Central memory CD4-positive, alpha-beta T cell (primary cell): ENCODE data around the gene SLC35G2.
"Not testable (repeated sequence)": the region's sequence is repeated elsewhere in the genome, so short reads cannot be mapped to it uniquely, and the experiment has no call there.

ENCODE experiments used
- DNase-seq: peaks from one replicate; pipeline ENCODE4 v3.0.0; 2022
- total RNA-seq, 3 experiments: gene quantifications; one replicate each; lab custom pipeline; 2026; lab: John Stamatoyannopoulos, UW

Gene SLC35G2
- total RNA-seq = 0.11 to 3.5 (median 0.19) reads per million in 3 experiments

DNA sequence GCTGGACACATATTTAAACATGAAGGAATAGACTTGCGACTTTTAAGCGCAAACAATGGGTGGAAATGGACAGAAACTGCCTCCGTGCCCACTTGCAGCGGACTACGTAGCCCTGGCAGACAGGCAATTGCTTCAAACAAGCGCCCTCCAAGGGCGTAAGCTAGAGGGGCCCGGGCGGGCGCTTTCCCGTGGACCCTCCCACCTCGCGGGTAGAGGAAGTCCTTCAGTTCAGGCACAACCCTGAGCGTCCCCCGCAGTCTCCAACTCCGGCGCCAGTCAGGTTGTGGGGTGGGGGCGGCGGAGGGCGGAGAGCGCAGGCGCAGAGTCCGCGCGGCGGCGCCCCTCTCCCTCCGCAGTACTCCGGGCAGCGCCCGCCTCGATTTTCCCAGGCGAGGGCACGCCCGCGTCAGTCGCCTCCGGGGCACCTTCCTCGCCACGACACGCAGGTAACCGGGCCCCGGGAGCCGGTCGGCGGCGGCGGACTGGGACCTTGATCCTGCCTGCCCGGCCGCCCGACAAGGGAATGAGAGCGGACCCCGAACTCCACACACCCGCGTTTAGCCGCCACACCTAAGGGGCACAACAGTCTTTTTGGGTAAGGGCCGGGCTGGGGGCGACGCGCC, at the start of gene SLC35G2:
Gene SLC35G2 (plus strand): TSS at position 358 of the 623 bp plus-strand sequence. CDS start 35,335 bp downstream, outside the sequence.
- peak; percentile 11 for DNase-seq

DNA sequence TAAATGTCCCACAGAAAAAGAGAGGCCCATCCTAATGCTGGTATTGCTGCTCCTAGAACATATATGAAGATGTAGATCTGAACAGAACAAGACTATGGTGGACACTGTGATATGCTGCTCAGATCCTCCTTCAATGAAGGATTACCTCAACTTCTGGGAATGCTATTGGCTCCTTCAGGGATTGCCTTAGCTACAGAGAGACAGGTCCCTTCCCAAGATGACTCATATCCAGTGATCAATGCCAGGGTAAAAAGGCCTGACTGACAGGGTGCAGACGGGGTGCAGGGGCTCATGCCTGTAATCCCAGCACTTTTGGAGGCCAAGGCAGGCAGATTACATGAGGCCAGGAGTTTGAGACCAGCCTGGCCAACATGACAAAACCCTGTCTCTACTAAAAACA, 46.2 kb upstream of the SLC35G2 start:
- no peak for DNase-seq

DNA sequence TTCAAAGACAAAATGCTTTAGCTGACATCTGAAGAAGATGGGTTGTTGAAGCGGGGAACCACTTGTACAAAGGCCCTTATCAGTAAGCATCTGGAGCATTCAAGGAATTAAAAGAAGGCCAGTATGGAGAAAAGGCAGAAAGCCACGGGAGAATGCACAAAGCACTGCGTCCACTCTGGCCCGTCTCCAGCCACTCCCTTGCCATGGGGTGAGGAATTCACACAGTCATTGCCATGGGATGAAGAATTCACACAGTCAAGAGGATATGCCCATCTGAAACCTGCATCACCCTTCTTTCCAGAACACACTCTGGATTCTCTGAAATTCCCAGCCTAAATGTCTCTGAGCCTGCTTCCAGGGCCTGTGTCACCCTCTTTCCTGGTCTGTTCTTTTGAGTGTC, 40.1 kb upstream of the SLC35G2 start:
- no peak for DNase-seq

DNA sequence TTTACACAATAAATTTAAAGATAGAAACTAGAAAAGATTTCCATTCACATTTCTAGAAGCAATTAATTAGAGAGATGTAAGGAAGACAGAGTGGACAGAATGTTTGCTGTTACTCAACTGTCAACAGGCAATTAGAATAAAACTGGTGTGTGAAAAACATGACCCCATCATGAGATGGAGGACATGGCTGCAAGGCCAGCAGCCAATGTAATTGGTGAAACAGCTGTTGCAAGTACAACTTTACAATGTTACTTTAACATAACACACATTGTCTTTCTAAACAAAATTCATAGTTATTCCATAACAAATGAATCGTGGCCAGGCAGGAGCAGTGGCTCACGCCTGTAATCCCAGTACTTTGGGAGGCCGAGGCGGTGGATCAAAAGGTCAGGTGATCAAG, 38.2 kb upstream of the SLC35G2 start:
- no peak for DNase-seq

DNA sequence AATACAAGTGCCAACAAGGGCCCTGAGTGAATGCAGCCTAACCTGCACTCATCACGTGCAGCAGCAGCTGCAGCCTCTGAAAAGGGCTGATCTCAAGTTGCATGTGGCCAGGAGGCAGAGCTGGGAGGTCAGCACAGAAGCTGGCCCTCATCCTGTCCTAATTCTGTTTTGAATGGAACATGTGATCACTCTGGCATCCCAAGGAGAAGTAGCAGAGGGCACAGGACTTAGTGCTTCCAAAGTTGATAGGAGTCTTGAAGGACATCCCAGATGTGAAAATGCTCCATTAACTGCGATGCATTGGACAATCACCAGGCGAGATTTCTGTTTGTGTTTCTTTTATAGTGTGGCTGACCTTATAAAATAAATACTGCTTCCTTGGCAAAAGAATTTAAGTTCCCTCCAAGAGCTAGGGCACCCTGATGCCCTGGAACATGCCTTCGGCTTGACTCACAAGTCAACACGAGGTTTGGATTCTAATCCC, 35.2 kb upstream of the SLC35G2 start:
- no peak for DNase-seq

DNA sequence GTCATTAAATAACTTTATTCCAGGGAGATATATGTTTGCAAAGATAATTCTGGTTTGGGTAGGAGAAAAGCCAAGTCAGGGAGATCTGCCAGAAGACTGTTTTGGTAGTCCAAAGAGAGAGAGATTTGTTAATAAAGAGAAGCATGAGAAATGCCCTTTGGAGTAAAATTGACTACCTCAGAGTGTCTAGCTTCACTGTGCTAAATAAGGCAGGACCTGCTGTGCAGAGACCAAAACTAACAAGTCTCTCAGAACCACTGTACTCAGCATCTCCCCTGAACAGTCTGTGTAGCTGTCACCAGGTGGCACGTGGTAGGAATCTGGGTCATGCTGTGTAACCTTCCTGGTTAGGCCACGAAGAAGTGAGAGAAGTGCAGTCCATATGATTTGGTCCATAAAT, 31.6 kb upstream of the SLC35G2 start:
- peak; percentile 4 for DNase-seq

DNA sequence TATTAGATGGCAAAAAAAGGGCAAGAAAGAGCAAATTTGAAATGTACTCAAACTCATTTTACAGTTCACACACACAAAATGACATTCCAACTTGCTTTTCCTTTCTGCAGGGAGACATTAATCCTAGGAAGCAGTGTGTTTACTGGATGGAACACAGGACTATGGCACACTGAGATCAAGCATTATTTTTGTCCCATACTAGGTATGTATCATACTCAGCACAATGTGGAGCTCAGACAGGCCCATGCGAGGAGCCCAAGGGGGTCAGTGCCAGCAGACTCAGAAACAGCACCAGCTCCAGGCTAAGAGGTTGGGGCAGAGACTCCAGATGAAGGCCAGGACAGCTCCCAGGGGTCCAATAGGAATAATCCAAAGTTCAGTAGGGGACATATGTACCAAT, 30.8 kb upstream of the SLC35G2 start:
- DNase-seq = no peak

DNA sequence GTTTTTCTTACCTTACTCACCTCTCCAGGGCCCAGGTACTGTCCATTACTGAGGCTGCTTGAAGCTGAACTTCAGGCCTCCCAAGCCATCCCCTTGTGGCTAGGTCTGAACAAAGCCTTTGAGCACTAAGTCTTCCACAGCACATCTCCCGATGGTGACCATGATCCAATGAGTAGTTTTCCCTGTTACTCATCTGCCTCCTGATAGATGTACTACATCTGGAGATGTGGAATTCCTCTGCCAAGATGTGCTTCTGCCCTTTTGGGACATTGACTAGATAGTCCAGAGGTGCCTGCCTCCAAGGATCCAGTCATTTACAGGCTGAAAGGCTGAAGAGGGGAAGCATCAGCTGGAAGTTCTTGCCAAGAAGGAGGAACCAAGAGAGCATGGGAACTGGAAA, 28.9 kb upstream of the SLC35G2 start:
- DNase-seq = no peak

DNA sequence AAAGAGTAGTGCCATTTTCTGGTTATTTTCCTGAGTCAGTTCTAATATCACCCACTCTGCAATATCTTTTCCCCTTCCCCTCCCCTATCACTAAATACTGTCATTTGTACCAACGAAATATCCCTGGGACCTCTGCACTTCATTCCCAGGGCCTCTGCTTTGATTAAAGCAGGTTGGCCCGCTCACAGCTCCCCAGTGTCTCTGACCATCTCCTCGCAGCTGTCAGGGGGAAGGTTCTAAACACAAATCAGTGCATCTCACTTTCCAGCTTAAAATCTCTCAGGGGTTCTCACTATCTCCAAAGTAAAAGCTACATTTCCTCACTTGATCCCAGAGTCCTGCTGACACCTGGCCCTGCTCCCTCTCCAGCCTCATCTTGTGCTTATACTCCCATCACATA, 28.1 kb upstream of the SLC35G2 start:
- DNase-seq = no peak

DNA sequence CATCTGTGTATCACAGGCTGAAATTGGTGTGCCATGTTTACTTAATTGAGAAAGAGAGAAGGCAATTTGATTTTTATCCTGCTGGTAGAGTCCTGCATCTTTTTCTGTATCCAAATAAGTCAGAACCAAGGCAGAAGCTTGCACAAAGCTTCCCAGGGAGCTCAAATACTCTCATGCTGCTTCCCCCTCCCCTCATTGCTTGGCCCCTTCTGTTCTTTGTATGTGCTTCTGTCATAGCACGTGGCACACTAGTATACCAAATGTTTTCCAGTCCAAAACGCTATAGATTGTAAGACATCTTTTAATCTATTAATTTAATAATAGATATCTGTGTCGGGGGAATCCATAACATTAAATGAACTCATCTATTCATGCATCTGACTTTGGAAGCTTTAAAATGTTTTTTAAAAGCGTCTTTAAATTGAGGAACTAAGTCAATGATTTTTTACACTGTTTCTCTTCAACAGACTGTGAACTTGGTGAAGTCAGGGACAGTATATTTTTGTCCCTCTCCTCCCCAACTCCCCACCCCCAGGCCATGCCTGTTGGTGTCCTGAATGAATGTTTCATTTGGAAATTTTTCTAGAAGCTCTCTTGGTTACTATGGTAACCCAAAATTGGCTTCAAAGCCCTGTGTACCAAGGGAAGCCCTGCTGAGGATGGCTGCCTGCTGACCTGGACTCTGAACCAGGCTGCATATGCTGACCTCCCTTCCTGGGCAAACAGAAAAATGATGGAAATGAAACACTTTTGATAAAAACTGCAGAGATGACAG, 26.2 kb upstream of the SLC35G2 start:
- DNase-seq = no peak

DNA sequence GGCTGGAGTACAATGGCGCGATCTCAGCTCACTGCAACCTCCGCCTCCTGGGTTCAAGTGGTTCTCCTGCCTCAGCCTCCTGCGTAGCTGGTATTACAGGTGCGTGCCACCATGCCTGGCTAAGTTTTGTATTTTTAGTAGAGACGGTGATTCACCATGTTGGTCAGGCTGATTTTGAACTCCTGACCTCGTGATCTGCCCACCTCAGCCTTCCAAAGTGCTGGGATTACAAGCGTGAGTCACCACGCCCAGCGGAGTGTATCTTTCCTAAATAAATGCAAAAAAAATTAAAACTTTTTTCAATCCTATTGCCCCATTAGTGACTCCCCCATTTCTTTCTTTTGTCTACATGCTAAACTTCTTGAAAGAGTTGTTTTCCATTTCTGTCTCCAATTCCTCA, 17.8 kb upstream of the SLC35G2 start:
- DNase-seq = not testable (repeated sequence)

DNA sequence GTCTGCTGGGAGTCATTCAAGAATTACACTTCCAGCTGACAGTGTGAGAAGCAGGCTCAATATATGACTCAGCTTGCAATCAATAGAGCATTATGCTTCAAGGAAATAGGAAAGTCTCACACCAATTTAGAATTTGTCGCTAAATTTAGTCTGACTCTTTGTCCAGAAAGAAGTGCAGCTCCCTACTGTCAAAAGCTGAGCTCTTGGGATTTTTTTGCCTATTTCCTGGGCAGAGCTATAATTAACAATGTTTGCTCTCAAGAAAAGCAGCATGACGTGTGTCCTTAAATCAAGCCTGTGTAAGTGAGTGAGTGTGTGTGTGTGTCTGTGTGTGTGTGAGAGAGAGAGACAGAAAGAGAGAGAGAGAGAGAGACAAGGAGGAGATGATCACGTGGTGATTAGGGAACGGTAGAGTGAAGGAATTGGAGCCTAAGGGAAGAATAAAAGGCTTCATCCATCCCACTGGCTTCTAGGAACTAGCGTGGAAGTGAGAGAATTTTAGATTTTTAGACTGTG, 16.4 kb upstream of the SLC35G2 start:
- DNase-seq = no peak

DNA sequence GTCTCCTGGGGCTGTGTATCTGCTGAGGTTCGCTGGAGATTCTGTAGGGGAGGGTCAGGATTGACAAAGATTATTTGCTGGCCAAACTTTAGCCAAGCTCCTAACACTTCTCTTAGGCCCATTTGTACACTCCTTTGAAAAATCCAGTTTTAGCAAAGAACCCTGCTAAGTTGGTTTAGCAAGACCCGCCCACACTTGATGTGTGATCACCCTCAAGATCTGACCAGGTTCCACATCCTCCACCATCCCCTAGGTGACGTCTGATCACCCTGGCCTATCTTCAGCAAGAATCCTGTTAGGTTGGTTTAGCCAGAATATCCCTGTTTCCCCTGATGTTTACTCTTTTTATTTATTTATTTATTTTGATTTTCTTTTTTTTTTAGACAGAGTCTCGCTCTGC, 14.8 kb upstream of the SLC35G2 start:
- no peak for DNase-seq

DNA sequence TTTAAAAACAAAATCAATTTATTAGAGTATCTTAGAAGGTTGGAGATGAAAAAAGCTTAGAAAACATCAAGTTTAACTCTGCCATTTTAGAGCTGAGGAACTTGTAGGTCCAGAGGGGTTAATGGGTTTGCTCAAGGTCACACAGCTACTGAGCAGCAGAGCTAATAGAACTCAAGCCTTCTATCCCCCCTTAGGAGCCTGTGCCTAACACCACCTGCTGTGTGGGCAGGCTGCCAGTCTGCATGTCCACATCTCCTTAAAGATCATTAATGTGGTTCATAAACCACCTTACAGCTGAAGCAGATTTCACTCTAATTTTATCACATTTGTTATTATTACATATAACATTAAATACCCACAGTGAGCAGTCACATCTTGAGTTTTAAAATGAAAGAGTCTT, 14.1 kb upstream of the SLC35G2 start:
- no peak for DNase-seq

DNA sequence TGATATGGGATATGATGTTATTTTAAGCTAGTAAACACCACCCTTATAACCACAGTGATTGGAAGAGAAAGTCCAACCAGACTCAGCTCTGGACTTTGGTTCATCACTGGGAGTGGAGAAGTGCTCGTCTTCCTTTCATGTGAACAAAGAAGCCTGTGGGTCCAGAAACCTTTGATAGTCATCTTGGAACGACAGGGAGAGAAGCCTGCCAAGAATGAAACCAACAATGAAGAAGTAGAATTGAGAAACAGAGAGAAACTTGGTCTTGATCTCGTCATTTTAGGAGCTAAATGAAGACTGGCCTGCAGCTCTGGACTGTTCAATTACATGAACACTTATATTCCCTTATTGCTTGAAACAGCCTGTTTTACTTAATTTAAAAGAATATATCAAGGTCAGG, 13.1 kb upstream of the SLC35G2 start:
- no peak for DNase-seq

DNA sequence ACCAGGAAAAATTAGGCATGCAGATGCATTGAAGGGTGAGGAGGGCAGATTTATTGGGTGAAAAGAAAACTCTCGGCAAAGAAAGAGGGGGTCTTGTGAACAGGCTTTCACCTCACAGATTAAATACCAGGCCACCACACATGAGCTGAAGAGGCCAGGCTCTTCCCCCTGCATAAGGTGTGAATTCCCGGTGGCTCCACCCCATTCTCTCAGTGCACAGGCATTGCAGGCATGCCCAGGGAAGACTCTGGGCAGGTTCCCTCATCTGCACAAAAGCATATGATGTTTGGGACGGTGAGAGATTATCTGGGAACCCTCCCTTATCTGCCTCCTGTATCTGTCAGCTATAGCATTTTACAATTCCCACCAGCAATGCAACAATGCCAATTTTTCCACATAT, 7.2 kb upstream of the SLC35G2 start:
- no peak for DNase-seq

DNA sequence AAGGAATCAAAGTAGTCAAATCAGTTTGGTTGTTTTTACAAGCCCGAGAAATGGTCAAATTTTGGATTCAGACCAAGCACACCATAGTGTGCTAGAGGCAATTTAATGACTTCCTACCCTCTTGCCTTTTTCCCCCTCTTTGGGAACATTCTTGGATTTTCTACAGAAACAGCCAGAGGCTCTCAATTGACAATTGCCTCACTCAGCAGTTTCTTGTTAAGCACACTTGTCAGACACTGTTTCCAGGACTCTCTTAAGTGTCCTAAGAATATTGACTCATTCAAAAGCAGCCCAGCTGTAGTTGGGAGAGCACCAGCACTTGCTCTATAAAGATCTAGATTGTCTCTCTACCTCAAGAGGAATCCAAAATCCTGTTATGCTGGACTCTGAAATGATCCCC, 1.5 kb upstream of the SLC35G2 start:
- DNase-seq = no peak

DNA sequence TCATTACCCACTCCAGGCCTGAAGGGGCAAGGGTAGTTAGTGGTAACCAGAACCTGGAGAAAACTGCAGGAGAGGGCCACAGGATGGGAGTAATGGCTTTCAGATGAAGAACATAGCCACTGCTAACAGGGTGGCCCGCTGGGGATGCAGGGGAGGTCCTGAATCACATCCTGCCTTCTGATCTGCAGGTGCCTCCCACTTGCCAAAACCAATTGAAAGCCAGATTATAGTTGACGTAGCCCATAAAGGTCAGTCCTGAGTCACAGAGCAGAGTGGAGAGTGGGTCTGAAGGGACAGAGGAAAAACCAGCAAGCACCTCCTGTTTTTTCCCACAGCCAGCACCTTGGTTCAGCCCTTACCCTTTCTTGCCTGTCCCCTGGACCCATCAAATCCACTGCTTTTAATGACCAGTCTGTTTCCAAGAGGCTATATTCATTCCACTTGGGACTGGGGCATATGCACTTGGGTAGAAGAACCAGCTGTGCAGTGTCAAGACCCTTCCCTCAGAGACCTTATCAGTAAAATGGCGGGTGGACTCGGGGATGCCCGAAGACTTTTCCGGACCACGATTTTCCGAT, 646 bp upstream of the SLC35G2 start:
- no peak for DNase-seq

DNA sequence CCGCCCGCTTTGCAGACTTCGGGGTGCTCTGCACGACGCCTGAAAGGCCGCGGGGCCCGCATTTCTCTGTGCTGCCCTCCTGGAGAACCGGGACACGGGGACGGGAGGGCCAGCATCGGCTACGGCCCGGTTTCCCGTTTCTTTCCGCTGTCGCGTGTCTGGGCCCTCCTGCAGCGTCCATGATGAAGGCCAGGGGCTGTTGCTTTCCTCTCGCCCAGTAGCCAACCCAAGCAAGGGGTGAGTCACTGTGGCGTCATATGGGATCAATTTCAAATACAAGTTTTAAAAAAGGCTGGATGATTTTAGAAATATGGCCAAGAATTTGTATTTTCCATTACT, 435 bp downstream of the SLC35G2 start:
- DNase-seq = no peak

DNA sequence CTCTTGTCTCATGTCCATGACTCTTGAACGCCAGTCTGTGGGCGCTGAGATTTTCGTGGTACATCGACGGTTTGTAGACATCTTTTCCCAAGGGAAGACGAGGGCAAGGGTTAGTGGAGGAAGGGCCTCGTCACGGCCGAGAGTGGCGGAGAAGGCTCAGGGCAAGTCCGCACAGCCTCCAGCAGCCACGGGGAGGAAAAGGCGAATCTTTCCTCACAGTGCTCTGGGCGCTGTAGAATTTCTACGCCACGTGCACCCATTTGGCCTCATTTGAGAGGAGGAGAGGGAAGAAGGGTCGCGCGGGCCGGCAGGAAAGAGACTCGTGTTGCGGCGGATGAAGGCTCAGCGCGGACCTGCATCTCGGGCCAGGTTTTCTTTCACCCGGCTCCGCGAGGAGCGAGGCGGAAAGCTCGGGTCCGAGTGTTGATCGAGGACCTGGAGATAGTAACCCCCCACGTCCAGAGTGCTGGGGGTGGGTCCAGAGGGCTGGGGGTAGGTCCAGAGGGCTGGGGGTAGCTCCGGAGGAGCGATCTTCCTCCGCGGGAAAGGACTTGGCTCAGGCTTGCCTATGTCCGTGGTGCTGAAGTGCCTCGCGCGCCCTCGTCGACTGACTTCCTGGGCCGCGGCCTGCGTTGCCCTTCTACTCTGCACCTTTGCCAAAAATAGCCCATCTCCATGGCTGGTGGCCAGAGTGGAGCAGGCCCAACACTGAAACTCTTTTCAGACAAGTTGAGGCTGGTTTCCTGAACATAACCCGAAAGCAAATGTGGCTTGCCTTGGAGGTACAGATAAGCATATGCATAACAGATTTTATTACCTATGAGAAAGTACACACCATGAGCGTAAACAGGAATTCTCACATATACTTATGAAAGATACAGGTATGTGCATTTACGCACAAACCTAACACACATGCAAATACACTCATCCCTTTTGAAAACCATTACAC, 1.1 kb downstream of the SLC35G2 start:
- DNase-seq = peak; percentile 12

DNA sequence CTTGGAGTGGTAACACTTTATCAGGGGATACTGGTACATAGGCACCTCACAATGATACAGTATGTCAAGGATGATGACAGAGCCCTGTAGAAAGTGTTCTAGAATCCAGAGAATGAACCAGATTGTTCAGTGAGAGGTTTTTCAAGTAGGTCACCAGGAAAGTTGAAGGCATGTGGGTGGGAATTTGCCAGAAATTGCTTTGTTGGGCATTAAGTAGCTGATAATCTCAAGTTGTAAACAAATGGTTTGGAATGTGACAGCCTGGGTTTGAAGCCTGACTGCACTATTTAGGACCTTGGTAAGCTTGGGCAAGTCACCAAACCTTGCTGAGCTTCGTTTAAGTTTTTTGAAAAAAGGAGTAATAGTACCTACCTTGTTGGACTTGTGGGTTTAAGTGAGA, 12.5 kb downstream of the SLC35G2 start:
- no peak for DNase-seq

DNA sequence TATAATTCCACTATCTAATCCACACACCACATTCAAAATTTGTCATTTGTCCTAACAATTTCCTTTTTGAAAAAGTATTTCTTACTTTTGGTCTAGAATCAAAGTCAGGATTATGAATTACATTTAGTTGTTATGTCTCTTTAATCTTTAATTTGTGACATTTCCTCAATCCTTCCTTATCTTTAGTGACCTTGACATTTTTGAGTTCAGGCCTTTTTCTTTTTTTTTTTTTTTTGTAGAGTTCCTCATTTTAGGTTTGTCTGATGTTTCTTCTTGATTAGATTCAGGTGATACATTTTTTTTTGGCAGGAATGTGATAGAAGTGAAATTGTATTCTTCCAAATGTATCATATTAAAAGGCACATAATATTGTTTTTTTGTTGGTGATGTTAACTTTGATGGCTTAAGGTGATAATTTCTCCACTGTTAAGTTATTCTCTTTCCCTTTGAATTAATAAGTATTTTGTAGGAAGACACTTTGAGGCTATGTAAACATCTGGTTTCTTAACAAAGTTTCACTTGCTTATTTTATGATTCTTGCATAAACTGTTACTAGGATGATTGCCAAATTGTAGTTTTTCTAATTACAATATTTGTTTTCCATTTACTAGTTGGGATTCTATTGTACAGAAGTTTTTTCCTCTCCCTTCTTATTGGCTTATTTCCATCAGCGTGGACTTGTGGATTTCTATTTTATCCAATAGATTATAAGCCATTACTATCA, 16.3 kb downstream of the SLC35G2 start:
- no peak for DNase-seq
